GM18868 (cell line): Measurements from ENCODE around the gene DEPDC5.
"Not testable (repeated sequence)": the region's sequence is repeated elsewhere in the genome, so short reads cannot be mapped to it uniquely, and the experiment has no call there.

Experiments used
- ATAC-seq: cut with Tn5 transposase; IDR thresholded peaks from one replicate; pipeline ENCODE4 v1.9.1; 2021; ENCODE audit warnings: mild to moderate bottlenecking, moderate library complexity; ENCODE audit not compliant: unreplicated experiment

Gene DEPDC5

GRCh38 chr22:31748490-31748889, 5.3 kb upstream of the DEPDC5 start:
- ATAC-seq = no peak

- peak; percentile 66 for ATAC-seq
Observed at GRCh38 chr22:31749636-31750364, 4.0 kb upstream of the DEPDC5 start, which contains the start of gene PRR14L. Gene PRR14L (minus strand): TSS chr22:31750132. CDS start chr22:31738860, 11,272 bp downstream.

GRCh38 chr22:31750365-31751284, 3.2 kb upstream of the DEPDC5 start:
- ATAC-seq = no peak

GRCh38 chr22:31752096-31752847, 1.5 kb upstream of the DEPDC5 start:
- ATAC-seq = no peak

GRCh38 chr22:31753005-31753633, 700 bp upstream of the DEPDC5 start:
- no peak for ATAC-seq

- ATAC-seq = no peak
Observed at GRCh38 chr22:31754813-31755212, 994 bp downstream of the DEPDC5 start.

GRCh38 chr22:31757265-31757664, 3.4 kb downstream of the DEPDC5 start:
- no peak for ATAC-seq

GRCh38 chr22:31758860-31759259, 5.0 kb downstream of the DEPDC5 start:
- ATAC-seq = not testable (repeated sequence)

GRCh38 chr22:31764785-31765184, 11.0 kb downstream of the DEPDC5 start:
- no peak for ATAC-seq

- no peak for ATAC-seq
Observed at GRCh38 chr22:31768422-31769059, 14.7 kb downstream of the DEPDC5 start.

GRCh38 chr22:31773416-31773815, 19.6 kb downstream of the DEPDC5 start:
- ATAC-seq = no peak

- ATAC-seq = no peak
Observed at GRCh38 chr22:31776231-31776630, 22.4 kb downstream of the DEPDC5 start.

GRCh38 chr22:31789803-31790202, 36.0 kb downstream of the DEPDC5 start:
- ATAC-seq = no peak

GRCh38 chr22:31790240-31790639, 36.4 kb downstream of the DEPDC5 start:
- ATAC-seq = no peak

- ATAC-seq = not testable (repeated sequence)
Observed at GRCh38 chr22:31799358-31799757, 45.5 kb downstream of the DEPDC5 start.

- ATAC-seq = no peak
Observed at GRCh38 chr22:31800065-31800464, 46.2 kb downstream of the DEPDC5 start.

- not testable (repeated sequence) for ATAC-seq
Observed at GRCh38 chr22:31800861-31801260, 47.0 kb downstream of the DEPDC5 start.

- no peak for ATAC-seq
Observed at GRCh38 chr22:31802575-31802974, 48.8 kb downstream of the DEPDC5 start.

GRCh38 chr22:31806751-31807150, 52.9 kb downstream of the DEPDC5 start:
- no peak for ATAC-seq

- no peak for ATAC-seq
Observed at GRCh38 chr22:31812977-31813605, 59.3 kb downstream of the DEPDC5 start.
